Forelimb muscle (tissue), 1 donor: Measurements from ENCODE around the gene CEBPG. TPM values are rescaled to one million over a fixed set of nuclear protein-coding genes. Genes with fewer than 3 reads are reported as not detected.

ENCODE experiments used
- DNase-seq: peaks from one replicate; pipeline ENCODE4 v3.0.0-alpha.2; 2013; ENCODE audit warnings: low read depth
- polyA plus RNA-seq: library from polyadenylated mRNA; unstranded; fragments of 120-200 nt; gene quantifications from one replicate; pipeline ENCODE4 v1.2.1, GENCODE V29; 2013; ENCODE audit not compliant: insufficient read length

Gene CEBPG
- polyA plus RNA-seq, 1 donor, result 19.4 TPM

- no peak for DNase-seq
These were observed 32.3 kb downstream of the CEBPG start for GRCh38 chr19:33405553-33406461.

- no peak for DNase-seq
These were observed 33.1 kb downstream of the CEBPG start for GRCh38 chr19:33406521-33407139.

GRCh38 chr19:33407140-33407551 lies 33.6 kb downstream of the CEBPG start:
- no peak for DNase-seq

GRCh38 chr19:33407716-33408115 lies 34.2 kb downstream of the CEBPG start:
- no peak for DNase-seq

GRCh38 chr19:33408116-33408515 lies 34.6 kb downstream of the CEBPG start:
- no peak for DNase-seq

- no peak for DNase-seq
These were observed 35.3 kb downstream of the CEBPG start for GRCh38 chr19:33408538-33409434.

GRCh38 chr19:33409906-33410685 lies 36.6 kb downstream of the CEBPG start:
- DNase-seq, result no peak

- no peak for DNase-seq
These were observed 37.4 kb downstream of the CEBPG start for GRCh38 chr19:33410915-33411401.

- no peak for DNase-seq
These were observed 38.2 kb downstream of the CEBPG start for GRCh38 chr19:33411621-33412180.

- no peak for DNase-seq
These were observed 39.3 kb downstream of the CEBPG start for GRCh38 chr19:33412601-33413425.

- DNase-seq, result no peak
These were observed 39.9 kb downstream of the CEBPG start for GRCh38 chr19:33413426-33413725.

- DNase-seq, result no peak
These were observed 40.6 kb downstream of the CEBPG start for GRCh38 chr19:33413868-33414666.

- DNase-seq, result no peak
These were observed 41.4 kb downstream of the CEBPG start for GRCh38 chr19:33414667-33415605.

GRCh38 chr19:33416307-33417215 lies 43.1 kb downstream of the CEBPG start:
- no peak for DNase-seq

GRCh38 chr19:33417751-33418150 lies 44.2 kb downstream of the CEBPG start:
- DNase-seq, result no peak

GRCh38 chr19:33418461-33418860 lies 45.0 kb downstream of the CEBPG start:
- no peak for DNase-seq
